Mucosa of rectum (tissue), 2 donors: ENCODE data around the gene ELF1.
"Not testable (repeated sequence)": the region's sequence is repeated elsewhere in the genome, so short reads cannot be mapped to it uniquely, and the experiment has no call there.

Experiments
- H3K27ac ChIP-seq, 2 donors: one replicate each; pipeline ENCODE4 v1.7.0; 2013; ENCODE audit warnings: inconsistent platforms in 2 of 2, low read depth in 2 of 2, low read length in 2 of 2
- H3K27me3 ChIP-seq, 2 donors: one replicate each; pipeline ENCODE4 v1.7.0; 2013; ENCODE audit warnings: low read length in 2 of 2; ENCODE audit not compliant: control insufficient read depth in 2 of 2, insufficient read depth in 2 of 2
- H3K36me3 ChIP-seq, 2 donors: one replicate each; pipeline ENCODE4 v1.7.0; 2013; ENCODE audit warnings: low read length in 2 of 2; ENCODE audit not compliant: control insufficient read depth in 2 of 2, insufficient read depth in 2 of 2
- H3K4me1 ChIP-seq, 2 donors: one replicate each; pipeline ENCODE4 v1.7.0; 2013; ENCODE audit warnings: low read length in 2 of 2, mild to moderate bottlenecking in 1 of 2; ENCODE audit not compliant: control insufficient read depth in 2 of 2, insufficient read depth in 2 of 2
- H3K4me3 ChIP-seq, 2 donors: one replicate each; pipeline ENCODE4 v1.7.0; 2013; ENCODE audit warnings: low read length in 2 of 2
- H3K9ac ChIP-seq, 2 donors: one replicate each; pipeline ENCODE4 v1.7.0; 2013; ENCODE audit warnings: low read length in 2 of 2, low read depth in 1 of 2, mild to moderate bottlenecking in 1 of 2
- H3K9me3 ChIP-seq, 2 donors: one replicate each; pipeline ENCODE4 v1.7.0; 2013; ENCODE audit warnings: low read length in 2 of 2; ENCODE audit not compliant: control insufficient read depth in 2 of 2
- donor health status: healthy.
- donor health status: Normal muscosa, but diverticular disease.

The ELF1 gene

GRCh38 chr13:40928980-40929379 lies 90.1 kb downstream of the ELF1 start:
- Histone ChIP-seq H3K9me3 (no peaks in the 10 kb centered on the region), H3K4me3 (no peak overlapping the region), H3K27me3 (no peaks in the 10 kb centered on the region), H3K4me1 (no peaks in the 10 kb centered on the region), H3K9ac (no peak overlapping the region), H3K36me3 (peaks cover 31 to 34% of the 10 kb centered on the region in 2 donors), H3K27ac (no peak overlapping the region)

- Histone ChIP-seq H3K9me3 (no peaks in the 10 kb centered on the region), H3K27me3 (no peaks in the 10 kb centered on the region), H3K27ac (no peak overlapping the region), H3K36me3 (peaks cover 24 to 26% of the 10 kb centered on the region in 2 donors), H3K4me3 (no peak overlapping the region), H3K9ac (no peak overlapping the region), H3K4me1 (no peaks in the 10 kb centered on the region)
Measured at GRCh38 chr13:40927929-40928328, 91.2 kb downstream of the ELF1 start.

- Histone ChIP-seq H3K9me3 (no peaks in the 10 kb centered on the region), H3K27ac (no peak overlapping the region), H3K36me3 (peaks cover 0 to 1% of the 10 kb centered on the region in 2 donors), H3K4me3 (no peak overlapping the region), H3K27me3 (no peaks in the 10 kb centered on the region), H3K4me1 (peaks cover 3% of the 10 kb centered on the region in 2 donors), H3K9ac (no peak overlapping the region)
Measured at GRCh38 chr13:40923867-40924266, 95.2 kb downstream of the ELF1 start.

- Histone ChIP-seq H3K27ac (peak overlapping the region in 1 of 2 donors; percentile 7), H3K9ac (no peak overlapping the region), H3K9me3 (no peaks in the 10 kb centered on the region), H3K27me3 (no peaks in the 10 kb centered on the region), H3K4me3 (peak overlapping the region; percentile 13 to 30), H3K4me1 (peaks cover 3% of the 10 kb centered on the region in 2 donors), H3K36me3 (no peaks in the 10 kb centered on the region)
Measured at GRCh38 chr13:40922437-40923040, 96.6 kb downstream of the ELF1 start.

- peak overlapping the region; percentile 69 to 94 for H3K4me3 ChIP-seq
- H3K9ac ChIP-seq = peak overlapping the region; percentile 73 to 80
- no peaks in the 10 kb centered on the region for H3K9me3 ChIP-seq
- H3K27ac ChIP-seq = peak overlapping the region; percentile 77 to 83
- H3K4me1 ChIP-seq = peaks cover 3% of the 10 kb centered on the region in 2 donors
- no peaks in the 10 kb centered on the region for H3K36me3 ChIP-seq
- no peaks in the 10 kb centered on the region for H3K27me3 ChIP-seq
Measured at GRCh38 chr13:40920826-40921225, 98.3 kb downstream of the ELF1 start.

GRCh38 chr13:40919901-40920300 lies 99.2 kb downstream of the ELF1 start:
- H3K27ac ChIP-seq, H3K9me3 ChIP-seq, H3K4me1 ChIP-seq, H3K27me3 ChIP-seq, H3K4me3 ChIP-seq, H3K36me3 ChIP-seq: not testable (repeated sequence)
- H3K9ac ChIP-seq = peak overlapping the region in 1 of 2 donors; percentile 73

GRCh38 chr13:40916207-40916998 lies 102.7 kb downstream of the ELF1 start:
- Histone ChIP-seq H3K27me3 (no peaks in the 10 kb centered on the region), H3K9ac (no peak overlapping the region), H3K9me3 (no peaks in the 10 kb centered on the region), H3K36me3 (no peaks in the 10 kb centered on the region), H3K4me1 (peaks cover 2 to 3% of the 10 kb centered on the region in 2 donors), H3K4me3 (no peak overlapping the region), H3K27ac (no peak overlapping the region)

GRCh38 chr13:40914863-40915262 lies 104.3 kb downstream of the ELF1 start:
- H3K4me1 ChIP-seq, H3K9me3 ChIP-seq, H3K36me3 ChIP-seq, H3K4me3 ChIP-seq, H3K27ac ChIP-seq, H3K27me3 ChIP-seq, H3K9ac ChIP-seq: not testable (repeated sequence)

GRCh38 chr13:40911341-40911740 lies 107.8 kb downstream of the ELF1 start:
- Histone ChIP-seq H3K9me3 (no peaks in the 10 kb centered on the region), H3K27ac (no peak overlapping the region), H3K27me3 (no peaks in the 10 kb centered on the region), H3K9ac (no peak overlapping the region), H3K4me3 (no peak overlapping the region), H3K4me1 (peaks cover 0 to 2% of the 10 kb centered on the region in 2 donors), H3K36me3 (no peaks in the 10 kb centered on the region)

GRCh38 chr13:40910324-40911050 lies 108.6 kb downstream of the ELF1 start:
- Histone ChIP-seq H3K4me3 (no peak overlapping the region), H3K27ac (no peak overlapping the region), H3K9me3 (no peaks in the 10 kb centered on the region), H3K27me3 (no peaks in the 10 kb centered on the region), H3K9ac (no peak overlapping the region), H3K36me3 (no peaks in the 10 kb centered on the region), H3K4me1 (peaks cover 0 to 2% of the 10 kb centered on the region in 2 donors)
